MCF 10A (cell line): Measurements from ENCODE around the gene TRAK1. TPM values are rescaled to one million over a fixed set of nuclear protein-coding genes. Genes with fewer than 3 reads are reported as not detected.

Source experiments
- BruUV-seq: library from RNA; stranded (reverse); fragments of 400-500 nt; replicated peaks from 2 replicates; lab custom pipeline; 2021; lab: Mats Ljungman, UMichigan
- CTCF ChIA-PET: fragments of 300-600 bp; sonication (Branson Sonifier 250); formaldehyde crosslinking; extraction: SDS; loops from one replicate; lab custom pipeline; 2021; ENCODE audit warnings: antibody characterized with exemption, inconsistent platforms; lab: Yijun Ruan, JAX
- POLR2A ChIA-PET: fragments of 300-600, 350-650 bp; sonication (Branson Sonifier 250); formaldehyde crosslinking; extraction: SDS; loops from one replicate; lab custom pipeline; 2020; ENCODE audit warnings: antibody characterized with exemption, inconsistent platforms; lab: Yijun Ruan, JAX
- DNase-seq: peaks from one replicate; pipeline ENCODE4 v3.0.0-alpha.2; 2018; ENCODE audit not compliant: unreplicated experiment
- H3K27ac Mint-ChIP-seq: one replicate; pipeline ENCODE4 v1.8.0; 2022; ENCODE audit warnings: mild to moderate bottlenecking, low read depth, mixed read lengths; ENCODE audit not compliant: unreplicated experiment
- H3K27me3 Mint-ChIP-seq: one replicate; pipeline ENCODE4 v1.8.0; 2022; ENCODE audit warnings: mixed read lengths; ENCODE audit not compliant: insufficient read depth, unreplicated experiment
- H3K36me3 Mint-ChIP-seq: one replicate; pipeline ENCODE4 v1.8.0; 2022; ENCODE audit warnings: mild to moderate bottlenecking, moderate library complexity, mixed read lengths; ENCODE audit not compliant: insufficient read depth, unreplicated experiment
- H3K4me1 Mint-ChIP-seq: one replicate; pipeline ENCODE4 v1.8.0; 2022; ENCODE audit warnings: mixed read lengths; ENCODE audit not compliant: insufficient read depth, unreplicated experiment
- H3K4me3 Mint-ChIP-seq: one replicate; pipeline ENCODE4 v1.8.0; 2022; ENCODE audit warnings: mild to moderate bottlenecking, moderate library complexity, mixed read lengths; ENCODE audit not compliant: unreplicated experiment
- H3K9me3 Mint-ChIP-seq: one replicate; pipeline ENCODE4 v1.8.0; 2022; ENCODE audit warnings: mixed read lengths; ENCODE audit not compliant: unreplicated experiment
- intact Hi-C: fragments of 100-400 bp; cut with micrococcal nuclease; formaldehyde crosslinking; loops from 2 replicates; pipeline ENCODE4 v1.14.1; 2022
- total RNA-seq: library from RNA; stranded (reverse); gene quantifications from 2 replicates; pipeline ENCODE4 v1.2.3, GENCODE V29; 2022
- TF ChIP-seq, protein P1 (sequence below): fragments of 200-600 bp; IDR thresholded peaks from one replicate; pipeline ENCODE4 v1.8.0; 2022; ENCODE audit warnings: antibody characterized with exemption, mild to moderate bottlenecking; ENCODE audit not compliant: unreplicated experiment

The TRAK1 gene
- total RNA-seq, 1 experiment from 2014 or later, result 33.2 TPM

GRCh38 chr3:42151596-42152168 lies 60.5 kb downstream of the TRAK1 start:
- CTCF ChIA-PET, result interaction anchor here (0.6 to 2.2 kb wide), 3 partner anchors 10 to 40 kb away, joined by 3 to 11 read pairs (median 3); no protein-coding TSS in a partner anchor
- intact Hi-C loops, result no loop called here

DNA sequence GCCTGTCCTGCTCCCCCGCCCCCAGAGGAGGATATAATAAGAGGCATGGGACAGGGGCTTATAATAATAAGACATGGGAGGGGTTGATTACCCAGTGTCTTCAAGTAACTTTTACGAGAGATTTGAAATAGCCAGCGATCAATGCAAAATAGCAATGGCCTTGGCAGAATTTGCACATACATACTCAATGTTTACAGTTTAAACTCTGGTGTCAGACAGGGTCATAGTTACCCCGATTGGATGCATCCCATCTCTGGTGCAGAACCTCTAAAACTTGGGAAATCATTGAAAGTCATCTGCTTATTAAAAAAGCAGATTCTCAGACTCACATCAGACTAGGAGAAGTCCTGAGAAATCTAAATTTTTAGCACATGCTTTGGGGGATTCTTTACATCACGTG lies 61.0 kb downstream of the TRAK1 start:
- Mint-ChIP-seq H3K27me3 (no peaks in the 10 kb centered on the region), H3K4me3 (no peak overlapping the region), H3K9me3 (no peaks in the 10 kb centered on the region), H3K27ac (no peak overlapping the region), H3K4me1 (peaks cover 22% of the 10 kb centered on the region), H3K36me3 (peaks cover 6% of the 10 kb centered on the region)
- ChIA-PET POLR2A (interaction anchor here (0.7 to 1.0 kb wide), 4 partner anchors 9 to 146 kb away, joined by 3 read pairs; no protein-coding TSS in a partner anchor), CTCF (interaction anchor here (0.6 to 2.2 kb wide), 4 partner anchors 10 to 52 kb away, joined by 3 to 11 read pairs (median 4); no protein-coding TSS in a partner anchor)
- BruUV-seq, result no TSS peak
- no peak for DNase-seq
- intact Hi-C loops, result no loop called here
- TF ChIP-seq, protein P1, sequence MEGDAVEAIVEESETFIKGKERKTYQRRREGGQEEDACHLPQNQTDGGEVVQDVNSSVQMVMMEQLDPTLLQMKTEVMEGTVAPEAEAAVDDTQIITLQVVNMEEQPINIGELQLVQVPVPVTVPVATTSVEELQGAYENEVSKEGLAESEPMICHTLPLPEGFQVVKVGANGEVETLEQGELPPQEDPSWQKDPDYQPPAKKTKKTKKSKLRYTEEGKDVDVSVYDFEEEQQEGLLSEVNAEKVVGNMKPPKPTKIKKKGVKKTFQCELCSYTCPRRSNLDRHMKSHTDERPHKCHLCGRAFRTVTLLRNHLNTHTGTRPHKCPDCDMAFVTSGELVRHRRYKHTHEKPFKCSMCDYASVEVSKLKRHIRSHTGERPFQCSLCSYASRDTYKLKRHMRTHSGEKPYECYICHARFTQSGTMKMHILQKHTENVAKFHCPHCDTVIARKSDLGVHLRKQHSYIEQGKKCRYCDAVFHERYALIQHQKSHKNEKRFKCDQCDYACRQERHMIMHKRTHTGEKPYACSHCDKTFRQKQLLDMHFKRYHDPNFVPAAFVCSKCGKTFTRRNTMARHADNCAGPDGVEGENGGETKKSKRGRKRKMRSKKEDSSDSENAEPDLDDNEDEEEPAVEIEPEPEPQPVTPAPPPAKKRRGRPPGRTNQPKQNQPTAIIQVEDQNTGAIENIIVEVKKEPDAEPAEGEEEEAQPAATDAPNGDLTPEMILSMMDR, result no peak

More at GRCh38 chr3:42151596-42152168, 60.5 kb downstream of the TRAK1 start:
- POLR2A ChIA-PET, result interaction anchor here (0.6 to 1.1 kb wide), 6 partner anchors 9 to 145 kb away, joined by 3 to 5 read pairs (median 3); no protein-coding TSS in a partner anchor
- Mint-ChIP-seq H3K4me3 (no peak overlapping the region), H3K27me3 (no peaks in the 10 kb centered on the region), H3K9me3 (no peaks in the 10 kb centered on the region), H3K27ac (peak overlapping the region; percentile 32), H3K4me1 (peaks cover 25% of the 10 kb centered on the region), H3K36me3 (peaks cover 6% of the 10 kb centered on the region)
- no TSS peak for BruUV-seq
- TF ChIP-seq, protein P1, result no peak
- no peak for DNase-seq

GRCh38 chr3:42153039-42153438 lies 61.9 kb downstream of the TRAK1 start:
- no peak for DNase-seq
- Mint-ChIP-seq H3K27ac (no peak overlapping the region), H3K36me3 (peaks cover 6% of the 10 kb centered on the region), H3K4me3 (no peak overlapping the region), H3K4me1 (peaks cover 21% of the 10 kb centered on the region), H3K27me3 (no peaks in the 10 kb centered on the region), H3K9me3 (no peaks in the 10 kb centered on the region)
- TF ChIP-seq, protein P1, result no peak
- ChIA-PET CTCF (interaction anchor here (1.5 to 3.2 kb wide), 3 partner anchors 9 to 53 kb away, joined by 4 to 22 read pairs (median 6); no protein-coding TSS in a partner anchor), POLR2A (interaction anchor here (1.3 kb wide), 1 partner anchor 28 kb away, joined by 3 read pairs; no protein-coding TSS in a partner anchor)
- intact Hi-C loops, result no loop called here
- no TSS peak for BruUV-seq
